HFF-Myc (cell line): ENCODE results near the gene MAGI1.

ENCODE experiments used
- DNase-seq: peaks from one replicate; pipeline ENCODE4 v3.0.0-alpha.2; 2011; ENCODE audit warnings: low read depth; ENCODE audit errors: extremely low read depth
- H3K4me3 ChIP-seq: replicated peaks from 2 replicates; pipeline ENCODE4 v1.5.1; 2011; ENCODE audit warnings: low read depth, mild to moderate bottlenecking, control low read depth, low read length
- CTCF ChIP-seq: IDR thresholded peaks from 2 replicates; pipeline ENCODE4 v1.5.1; 2012; ENCODE audit warnings: mild to moderate bottlenecking, low read depth, low read length, control low read depth; ENCODE audit errors: missing control alignments

The MAGI1 gene

GRCh38 chr3:66015841-66016240 is 22.9 kb downstream of the MAGI1 start:
- no peak for TF ChIP-seq CTCF
- DNase-seq = no peak
- H3K4me3 ChIP-seq = no peak overlapping the region

GRCh38 chr3:66014651-66015050 is 24.1 kb downstream of the MAGI1 start:
- TF ChIP-seq CTCF = no peak
- H3K4me3 ChIP-seq = no peak overlapping the region
- DNase-seq = no peak

- no peak for DNase-seq
- no peak for TF ChIP-seq CTCF
- H3K4me3 ChIP-seq = no peak overlapping the region
Observed at GRCh38 chr3:66014056-66014455, 24.7 kb downstream of the MAGI1 start.

- DNase-seq = no peak
- H3K4me3 ChIP-seq = no peak overlapping the region
- TF ChIP-seq CTCF = no peak
Observed at GRCh38 chr3:66012711-66013110, 26.0 kb downstream of the MAGI1 start.

- DNase-seq = no peak
- no peak overlapping the region for H3K4me3 ChIP-seq
- TF ChIP-seq CTCF = no peak
Observed at GRCh38 chr3:66010739-66011655, 27.7 kb downstream of the MAGI1 start.

GRCh38 chr3:66010348-66010738 is 28.4 kb downstream of the MAGI1 start:
- no peak for TF ChIP-seq CTCF
- no peak for DNase-seq

More at GRCh38 chr3:66010348-66010738, 28.4 kb downstream of the MAGI1 start:
- H3K4me3 ChIP-seq = no peak overlapping the region
